ENCODE measurements around the gene ALKBH6.

Gene ALKBH6

GRCh38 chr19:36030264-36031148, 16.5 kb upstream of the ALKBH6 start:
- no peak for TF ChIP-seq USF1 (IDR thresholded peaks at IDR 0.05)
- no peak for TF ChIP-seq RAD21 (IDR thresholded peaks at IDR 0.05; ENCODE audit: low read depth)
- no peak for TF ChIP-seq FOXM1 (IDR thresholded peaks at IDR 0.05; ENCODE audit: borderline replicate concordance, low read depth)
- TF ChIP-seq MAX (IDR thresholded peaks at IDR 0.05): no peak
- no peak for TF ChIP-seq NFIC (IDR thresholded peaks at IDR 0.05)

- TF ChIP-seq CREB1 (IDR thresholded peaks at IDR 0.05; ENCODE audit: low read depth) (no peak), FOXM1 (IDR thresholded peaks at IDR 0.05; ENCODE audit: borderline replicate concordance, low read depth) (no peak), EGR1 (IDR thresholded peaks at IDR 0.05) (no peak), TAF1 (IDR thresholded peaks at IDR 0.05; ENCODE audit: low read depth) (no peak), RAD21 (IDR thresholded peaks at IDR 0.05; ENCODE audit: low read depth) (no peak), ZBTB7A (IDR thresholded peaks at IDR 0.05; ENCODE audit: low read depth) (no peak), MAX (IDR thresholded peaks at IDR 0.05) (no peak)
Observed at GRCh38 chr19:36028313-36029041, 14.5 kb upstream of the ALKBH6 start.

GRCh38 chr19:36027696-36028095, 13.7 kb upstream of the ALKBH6 start:
- TF ChIP-seq TCF12 (IDR thresholded peaks at IDR 0.05; ENCODE audit: low read depth) (no peak), RAD21 (IDR thresholded peaks at IDR 0.05; ENCODE audit: low read depth) (no peak), YY1 (IDR thresholded peaks at IDR 0.05; ENCODE audit: low read depth) (no peak), FOXM1 (IDR thresholded peaks at IDR 0.05; ENCODE audit: borderline replicate concordance, low read depth) (no peak), MAX (IDR thresholded peaks at IDR 0.05) (no peak), EP300 (IDR thresholded peaks at IDR 0.05; ENCODE audit: borderline replicate concordance) (no peak), REST (IDR thresholded peaks at IDR 0.05; ENCODE audit: low read depth) (no peak), CREB1 (IDR thresholded peaks at IDR 0.05; ENCODE audit: low read depth) (no peak)

- TF ChIP-seq YY1 (IDR thresholded peaks at IDR 0.05; ENCODE audit: low read depth): no peak
- TF ChIP-seq REST (IDR thresholded peaks at IDR 0.05; ENCODE audit: low read depth): no peak
- TF ChIP-seq RAD21 (IDR thresholded peaks at IDR 0.05; ENCODE audit: low read depth): no peak
- no peak for TF ChIP-seq CREB1 (IDR thresholded peaks at IDR 0.05; ENCODE audit: low read depth)
- no peak for TF ChIP-seq EP300 (IDR thresholded peaks at IDR 0.05; ENCODE audit: borderline replicate concordance)
- no peak for TF ChIP-seq TEAD4 (IDR thresholded peaks at IDR 0.05)
- no peak for TF ChIP-seq NFIC (IDR thresholded peaks at IDR 0.05)
- TF ChIP-seq TCF12 (IDR thresholded peaks at IDR 0.05; ENCODE audit: low read depth): no peak
- TF ChIP-seq ZBTB7A (IDR thresholded peaks at IDR 0.05; ENCODE audit: low read depth): no peak
- no peak for TF ChIP-seq EGR1 (IDR thresholded peaks at IDR 0.05)
Observed at GRCh38 chr19:36026091-36026876, 12.3 kb upstream of the ALKBH6 start.

- TF ChIP-seq TAF1 (IDR thresholded peaks at IDR 0.05; ENCODE audit: low read depth): no peak
- TF ChIP-seq TCF12 (IDR thresholded peaks at IDR 0.05; ENCODE audit: low read depth): no peak
- TF ChIP-seq EP300 (IDR thresholded peaks at IDR 0.05; ENCODE audit: borderline replicate concordance): no peak
- no peak for TF ChIP-seq NFIC (IDR thresholded peaks at IDR 0.05)
Observed at GRCh38 chr19:36025541-36025940, 11.5 kb upstream of the ALKBH6 start.

- TF ChIP-seq TAF1 (IDR thresholded peaks at IDR 0.05; ENCODE audit: low read depth) (no peak), TCF12 (IDR thresholded peaks at IDR 0.05; ENCODE audit: low read depth) (no peak), ZBTB7A (IDR thresholded peaks at IDR 0.05; ENCODE audit: low read depth) (no peak)
Observed at GRCh38 chr19:36023432-36023831, 9.4 kb upstream of the ALKBH6 start.
